Dermis microvascular lymphatic vessel endothelial cell (primary cell): ENCODE measurements around the gene MPI. TPM values are rescaled to one million over a fixed set of nuclear protein-coding genes. Genes with fewer than 3 reads are reported as not detected.
"Not testable (repeated sequence)": the region's sequence is repeated elsewhere in the genome, so short reads cannot be mapped to it uniquely, and the experiment has no call there.

Experiments
- DNase-seq, 2 donors: peaks; one replicate each; pipeline versions ENCODE4 v3.0.0 to v3.0.0-alpha.2; 2010; ENCODE audit warnings: low read depth in 2 of 2
- total RNA-seq: library from RNA; depleted of rRNA; stranded (reverse); fragments of >200 nt; gene quantifications from 2 replicates; pipeline ENCODE4 v1.2.1, GENCODE V29; 2014

MPI gene
- total RNA-seq, 1 donor from 2014 or later, result 24.3 TPM

GRCh38 chr15:74928771-74929198 is 38.9 kb downstream of the MPI start:
- no peak for DNase-seq

GRCh38 chr15:74933573-74933972 is 43.7 kb downstream of the MPI start:
- DNase-seq, result no peak

- DNase-seq, result not testable (repeated sequence)
Measured at GRCh38 chr15:74935193-74935592, 45.4 kb downstream of the MPI start.

GRCh38 chr15:74937272-74937589 is 47.4 kb downstream of the MPI start:
- no peak for DNase-seq

- peak; percentile 91 to 97 for DNase-seq
Measured at GRCh38 chr15:74937590-74938371, 47.9 kb downstream of the MPI start, which contains the start of gene COX5A. TSS of gene COX5A (minus strand) at chr15:74938073. CDS start at chr15:74938014, 59 bp downstream.

- DNase-seq, result peak; percentile 59 to 76
Measured at GRCh38 chr15:74950078-74950908, 60.5 kb downstream of the MPI start.

GRCh38 chr15:74951006-74951405 is 61.2 kb downstream of the MPI start:
- no peak for DNase-seq

Other genes with a start within 250 kb of the MPI start
- gene EDC3, start 194.0 kb upstream of the MPI start, total RNA-seq, result 13.0 and 21.7 TPM in 2 replicates
- gene CYP1A1, start 164.5 kb upstream of the MPI start, total RNA-seq, result 21.6 and 39.8 TPM in 2 replicates
- gene CYP1A2, start 141.2 kb upstream of the MPI start, total RNA-seq, result under 0.01 TPM in 2 replicates
- 27.9 and 43.1 TPM in 2 replicates for gene CSK, start 108.0 kb upstream of the MPI start, total RNA-seq
- gene LMAN1L, start 77.2 kb upstream of the MPI start, total RNA-seq, result not detected in 2 replicates
- not detected in 2 replicates for gene CPLX3, start 63.4 kb upstream of the MPI start, total RNA-seq
- 15.9 and 25.8 TPM in 2 replicates for gene ULK3, start 46.9 kb upstream of the MPI start, total RNA-seq
- gene SCAMP2, start 16.7 kb upstream of the MPI start, total RNA-seq, result 12.3 and 24.3 TPM in 2 replicates
- gene FAM219B, start 16.8 kb downstream of the MPI start, total RNA-seq, result 29.8 and 48.0 TPM in 2 replicates
- gene COX5A, start 48.0 kb downstream of the MPI start, total RNA-seq, result 57.8 and 82.1 TPM in 2 replicates
- gene RPP25, start 66.7 kb downstream of the MPI start, total RNA-seq, result 20.0 and 45.1 TPM in 2 replicates
- 13.1 and 18.1 TPM in 2 replicates for gene SCAMP5, start 105.5 kb downstream of the MPI start, total RNA-seq
- gene PPCDC, start 133.5 kb downstream of the MPI start, total RNA-seq, result 9.6 and 11.6 TPM in 2 replicates